HepG2 (cell line): ENCODE measurements around the gene PACS2. TPM values are rescaled to one million over a fixed set of nuclear protein-coding genes. Genes with fewer than 3 reads are reported as not detected.
A peak's percentile ranks its signal among the peaks of the same experiment; 100 is the strongest.

Experiments
- AGO2 ChIP-seq: fragments of 200-400 bp; formaldehyde crosslinking; optimal IDR thresholded peaks from 2 replicates; pipeline ENCODE3; 2017; ENCODE audit warnings: mild to moderate bottlenecking, low read depth, low read length, moderate library complexity
- ASH2L ChIP-seq: fragments of 300-600, 200-600 bp; sonication (generic); IDR thresholded peaks from 2 replicates; pipeline ENCODE4 v1.7.0; 2017; ENCODE audit warnings: low read depth, mild to moderate bottlenecking, moderate library complexity, mixed read lengths, low read length; ENCODE audit not compliant: insufficient read length
- ATAD3A ChIP-seq: sonication (generic); formaldehyde crosslinking; IDR thresholded peaks from 2 replicates; pipeline ENCODE4 v1.4.0; 2020; ENCODE audit warnings: missing genetic modification reagents
- DPF2 ChIP-seq: sonication (generic); formaldehyde crosslinking; IDR thresholded peaks from 2 replicates; pipeline ENCODE4 v1.4.0; 2020; ENCODE audit warnings: mild to moderate bottlenecking, low read depth, missing genetic modification reagents, borderline replicate concordance
- E2F2 ChIP-seq: sonication (generic); formaldehyde crosslinking; IDR thresholded peaks from 2 replicates; pipeline ENCODE4 v1.4.0; 2020; ENCODE audit warnings: missing genetic modification reagents, borderline replicate concordance
- ETV6 ChIP-seq: sonication (generic); formaldehyde crosslinking; conservative IDR thresholded peaks from 2 replicates; pipeline ENCODE4 v1.4.0; 2020; ENCODE audit warnings: missing genetic modification reagents
- HNRNPL ChIP-seq: fragments of 200-400 bp; formaldehyde crosslinking; IDR thresholded peaks from 2 replicates; pipeline ENCODE4 v1.6.1; 2017; ENCODE audit warnings: mild to moderate bottlenecking, low read depth, low read length
- MIER2 ChIP-seq: IDR thresholded peaks from 2 replicates; pipeline ENCODE4 v1.6.1; 2016; ENCODE audit warnings: missing biosample characterization, missing genetic modification reagents
- PHF21A ChIP-seq: sonication (generic); formaldehyde crosslinking; IDR thresholded peaks from 2 replicates; pipeline ENCODE4 v1.5.0; 2020; ENCODE audit warnings: mild to moderate bottlenecking, missing genetic modification reagents
- POLR2AphosphoS5 ChIP-seq: IDR thresholded peaks from 2 replicates; pipeline ENCODE4 v1.6.1; 2012; ENCODE audit warnings: low read depth, low read length
- PRDM10 ChIP-seq: sonication (generic); formaldehyde crosslinking; IDR thresholded peaks from 2 replicates; pipeline ENCODE4 v1.4.0; 2020; ENCODE audit warnings: low read depth, missing genetic modification reagents
- SCMH1 ChIP-seq: sonication (generic); formaldehyde crosslinking; IDR thresholded peaks from 2 replicates; pipeline ENCODE4 v1.9.0; 2021; ENCODE audit warnings: missing genetic modification reagents, mild to moderate bottlenecking, borderline replicate concordance
- SMAD1 ChIP-seq: sonication (generic); formaldehyde crosslinking; IDR thresholded peaks from 2 replicates; pipeline ENCODE4 v1.4.0; 2020; ENCODE audit warnings: missing genetic modification reagents, low read depth, mild to moderate bottlenecking, borderline replicate concordance
- TOE1 ChIP-seq: sonication (generic); formaldehyde crosslinking; IDR thresholded peaks from 2 replicates; pipeline ENCODE4 v1.4.0; 2020; ENCODE audit warnings: mild to moderate bottlenecking, missing genetic modification reagents
- ZNF18 ChIP-seq: sonication (generic); formaldehyde crosslinking; IDR thresholded peaks from 2 replicates; pipeline ENCODE4 v1.8.0; 2022; ENCODE audit warnings: mild to moderate bottlenecking, missing genetic modification reagents; ENCODE audit not compliant: insufficient replicate concordance
- ZNF572 ChIP-seq: sonication (generic); formaldehyde crosslinking; IDR thresholded peaks from 2 replicates; pipeline ENCODE4 v1.5.1; 2020; ENCODE audit warnings: mild to moderate bottlenecking, missing genetic modification reagents
- ZNF710 ChIP-seq: sonication (generic); formaldehyde crosslinking; IDR thresholded peaks from 2 replicates; pipeline ENCODE4 v1.5.0; 2020; ENCODE audit warnings: mild to moderate bottlenecking, missing genetic modification reagents, borderline replicate concordance
- ZNF713 ChIP-seq: sonication (generic); formaldehyde crosslinking; IDR thresholded peaks from 2 replicates; pipeline ENCODE4 v1.4.0; 2020; ENCODE audit warnings: mild to moderate bottlenecking, missing genetic modification reagents
- ZNF746 ChIP-seq: sonication (generic); formaldehyde crosslinking; IDR thresholded peaks from 2 replicates; pipeline ENCODE4 v1.8.0; 2022; ENCODE audit warnings: mild to moderate bottlenecking, missing genetic modification reagents
- ZNF841 ChIP-seq: sonication (generic); formaldehyde crosslinking; IDR thresholded peaks from 2 replicates; pipeline ENCODE4 v1.8.1; 2023; ENCODE audit warnings: missing genetic modification reagents, borderline replicate concordance
- ZSCAN21 ChIP-seq: sonication (generic); formaldehyde crosslinking; IDR thresholded peaks from 2 replicates; pipeline ENCODE4 v1.8.0; 2022; ENCODE audit warnings: mild to moderate bottlenecking, missing genetic modification reagents, moderate library complexity, borderline replicate concordance
- polyA plus RNA-seq, 8 experiments: library from polyadenylated mRNA; depleted of rRNA in 3 of 8; stranded (reverse) in 7 of 8; unstranded in 1 of 8; fragments of >200 nt; fragmentation: Illumina TruSeq in 4 of 8; extraction: Trizol in 4 of 8; gene quantifications; 2 replicates each; pipeline versions ENCODE4 v1.2.1 to v1.2.3, GENCODE V29; 2011 to 2016; ENCODE audit warnings: low read depth in 4 of 8, missing spikeins in 1 of 8, mixed read lengths in 1 of 8; ENCODE audit not compliant: insufficient read depth in 1 of 8
- total RNA-seq, 5 experiments: library from RNA; depleted of rRNA; stranded (reverse); fragments of >200 nt; fragmentation: Illumina TruSeq; extraction: Trizol; gene quantifications; 2 replicates each; pipeline ENCODE4 v1.2.3, GENCODE V29; 2016; ENCODE audit warnings: low read depth in 1 of 5

Gene PACS2
- total and polyA plus RNA-seq, 2 of the 13 experiments (the other 11 are each of a cell fraction or from before 2014, with no cell fraction given), result 23.6 to 27.6 TPM

- no peak for TF ChIP-seq PRDM10 (CRISPR knock-in tag)
- no peak; the same call in 1 of the 2 replicates for TF ChIP-seq PHF21A
- TF ChIP-seq ETV6 (CRISPR knock-in tag), result no peak
- peak; percentile 83 for TF ChIP-seq HNRNPL
- no peak for TF ChIP-seq SMAD1
- peak; percentile 39 for TF ChIP-seq POLR2AphosphoS5
- no peak for TF ChIP-seq DPF2 (CRISPR knock-in tag)
- no peak for TF ChIP-seq MIER2
- TF ChIP-seq ZSCAN21 (CRISPR knock-in tag), result no peak; the same call in none of the 2 replicates
- TF ChIP-seq SCMH1 (CRISPR knock-in tag), result no peak
- no peak for TF ChIP-seq TOE1 (CRISPR knock-in tag)
- TF ChIP-seq ASH2L, result no peak
- TF ChIP-seq ZNF746 (CRISPR knock-in tag), result 0 out of 2 replicates have a peak, but pooled peaks have one; percentile 51
- no peak for TF ChIP-seq ZNF572 (CRISPR knock-in tag)
- TF ChIP-seq AGO2, result peak; percentile 74
- no peak for TF ChIP-seq ZNF18 (CRISPR knock-in tag)
- no peak for TF ChIP-seq ZNF713
- TF ChIP-seq ATAD3A (CRISPR knock-in tag), result 0 out of 2 replicates have a peak, but pooled peaks have one; percentile 30
- TF ChIP-seq E2F2 (CRISPR knock-in tag), result no peak; the same call in 1 of the 2 replicates
- no peak for TF ChIP-seq ZNF710 (CRISPR knock-in tag)
- peak; percentile 38; the same call in 1 of the 2 replicates for TF ChIP-seq ZNF841
Observed at GRCh38 chr14:105398726-105399465, 84.3 kb downstream of the PACS2 start (continued).
